ENCODE results near the gene SCAMP1.

The SCAMP1 gene

GRCh38 chr5:78522476-78523260, 162.3 kb downstream of the SCAMP1 start:
- no peak overlapping the region for H3K4me3 Mint-ChIP-seq
- no peaks in the 10 kb centered on the region for H3K36me3 Mint-ChIP-seq
- peaks cover 8% of the 10 kb centered on the region for H3K27me3 Mint-ChIP-seq
- no peaks in the 10 kb centered on the region for H3K9me3 Mint-ChIP-seq
- no peaks in the 10 kb centered on the region for H3K4me1 Mint-ChIP-seq
- H3K27ac Mint-ChIP-seq = no peak overlapping the region

DNA sequence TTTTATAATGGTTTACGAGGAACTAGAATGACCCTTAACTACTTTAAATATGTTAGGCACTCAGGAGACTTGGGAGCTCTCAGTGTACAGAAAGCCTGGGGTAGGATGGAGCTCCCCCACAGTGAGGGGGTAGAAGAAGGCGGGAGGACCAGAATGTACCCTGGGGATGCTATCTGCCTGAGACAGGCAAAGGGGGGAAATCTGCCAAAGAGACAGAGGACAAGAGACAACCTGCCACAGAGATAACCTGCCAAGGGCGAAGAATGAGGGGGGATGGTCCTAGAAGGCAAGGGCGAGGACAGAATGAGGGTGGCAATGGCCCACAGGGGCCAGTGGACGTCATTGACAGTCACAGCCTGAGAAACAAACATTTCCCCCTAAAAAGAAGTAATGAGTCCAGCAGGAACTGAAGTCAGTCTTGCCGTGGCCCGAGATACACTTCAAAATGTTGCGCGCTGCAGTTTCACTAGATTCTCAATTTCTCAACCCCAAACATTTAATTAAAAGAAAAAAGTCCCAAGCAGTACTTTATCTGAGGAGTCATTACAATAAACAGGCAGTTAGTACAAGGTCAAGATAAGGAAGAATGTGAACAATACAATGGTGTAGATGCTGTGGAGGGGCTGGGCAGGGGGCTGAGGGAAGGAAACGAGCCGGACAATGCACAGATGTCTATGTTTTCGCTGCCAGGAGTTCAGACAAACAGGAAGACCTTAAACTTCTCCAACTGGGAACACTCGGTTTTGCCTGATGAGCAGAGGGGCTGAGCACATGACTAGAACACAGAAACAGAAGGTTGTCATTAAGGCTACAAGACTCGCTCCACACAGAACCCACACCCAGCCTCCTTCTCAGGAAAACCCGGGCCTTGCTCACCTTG, 163.1 kb downstream of the SCAMP1 start:
- H3K9me3 Mint-ChIP-seq = no peaks in the 10 kb centered on the region
- no peak overlapping the region for H3K27ac Mint-ChIP-seq
- peaks cover 7% of the 10 kb centered on the region for H3K27me3 Mint-ChIP-seq
- no peaks in the 10 kb centered on the region for H3K36me3 Mint-ChIP-seq
- no peak overlapping the region for H3K4me3 Mint-ChIP-seq
- H3K4me1 Mint-ChIP-seq = no peaks in the 10 kb centered on the region

- Mint-ChIP-seq H3K9me3 (no peaks in the 10 kb centered on the region), H3K27me3 (peaks cover 4% of the 10 kb centered on the region), H3K4me3 (no peak overlapping the region), H3K4me1 (no peaks in the 10 kb centered on the region), H3K27ac (no peak overlapping the region), H3K36me3 (no peaks in the 10 kb centered on the region)
These were observed 165.7 kb downstream of the SCAMP1 start for GRCh38 chr5:78526049-78526525.

GRCh38 chr5:78527054-78527859, 166.8 kb downstream of the SCAMP1 start:
- Mint-ChIP-seq H3K9me3 (no peaks in the 10 kb centered on the region), H3K27me3 (peaks cover 4% of the 10 kb centered on the region), H3K36me3 (no peaks in the 10 kb centered on the region), H3K4me3 (no peak overlapping the region), H3K27ac (no peak overlapping the region), H3K4me1 (no peaks in the 10 kb centered on the region)

DNA sequence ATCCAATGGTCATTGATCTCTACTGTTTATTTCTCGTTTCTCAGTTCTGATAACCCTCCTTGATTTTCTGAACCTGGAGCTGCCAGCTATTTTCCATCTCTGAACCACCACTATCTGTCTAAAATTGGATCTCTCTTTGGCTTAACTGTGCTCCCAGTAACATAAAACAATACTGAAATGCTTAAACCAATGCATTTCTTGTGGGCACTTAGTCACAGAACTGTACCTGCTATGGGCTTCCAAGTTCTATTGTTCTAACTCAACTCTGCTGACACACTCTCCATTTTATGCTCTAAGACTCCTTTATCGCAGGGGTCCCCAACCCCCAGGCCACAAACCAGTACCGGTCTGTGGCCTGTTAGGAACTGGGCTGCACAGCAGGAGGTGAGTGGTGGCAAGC, 167.5 kb downstream of the SCAMP1 start:
- Mint-ChIP-seq H3K4me1 (no peaks in the 10 kb centered on the region), H3K27ac (no peak overlapping the region), H3K36me3 (no peaks in the 10 kb centered on the region), H3K4me3 (no peak overlapping the region), H3K9me3 (no peaks in the 10 kb centered on the region), H3K27me3 (peaks cover 2% of the 10 kb centered on the region)
